Measurements from ENCODE around the gene RTN4RL1. TPM values are rescaled to one million over a fixed set of nuclear protein-coding genes. Genes with fewer than 3 reads are reported as not detected.

RTN4RL1 gene
- total and polyA plus RNA-seq, 9 donors: 0.30 to 4.1 (median 1.6) TPM; not detected in 1

GRCh38 chr17:1961189-1961588 lies 63.9 kb downstream of the RTN4RL1 start:
- TF ChIP-seq CTCF (IDR thresholded peaks at IDR 0.05) (no peak), EP300 (IDR thresholded peaks at IDR 0.05) (no peak), POLR2A (IDR thresholded peaks at IDR 0.05) (no peak)
- intact Hi-C loops (cut with DNase I): no loop called here
- H3K4me1 ChIP-seq (ENCODE audit: insufficient read depth): no peaks in the 10 kb centered on the region
- H3K27ac ChIP-seq: no peak overlapping the region
- no peaks in the 10 kb centered on the region for H3K27me3 ChIP-seq
- no peaks in the 10 kb centered on the region for H3K9me3 ChIP-seq
- H3K4me3 ChIP-seq: no peak overlapping the region
- H3K36me3 ChIP-seq: no peaks in the 10 kb centered on the region
- DNase-seq: no peak
- WGBS, 3 donors: 72 to 78% (median 74%) methylated on average over 14 of the region's 14 CpGs

- intact Hi-C loops (cut with DNase I): no loop called here
- Histone ChIP-seq H3K27ac (no peak overlapping the region), H3K4me3 (no peak overlapping the region)
These were observed 64.6 kb downstream of the RTN4RL1 start for GRCh38 chr17:1960545-1960912.

GRCh38 chr17:1959871-1960544 lies 65.1 kb downstream of the RTN4RL1 start:
- intact Hi-C loops (cut with DNase I): loop anchor here in 1 of 4 donors (10.0 kb wide), 1 partner anchor 55 kb away; no protein-coding TSS in a partner anchor
- Histone ChIP-seq H3K4me3 (no peak overlapping the region), H3K36me3 (no peaks in the 10 kb centered on the region), H3K27ac (no peak overlapping the region), H3K27me3 (no peaks in the 10 kb centered on the region), H3K9me3 (no peaks in the 10 kb centered on the region), H3K4me1 (ENCODE audit: insufficient read depth) (no peaks in the 10 kb centered on the region)
- peak in 4 of 5 donors; percentile 43 to 66 (median 50) for DNase-seq
- TF ChIP-seq CTCF (IDR thresholded peaks at IDR 0.05) (no peak), POLR2A (IDR thresholded peaks at IDR 0.05) (no peak), EP300 (IDR thresholded peaks at IDR 0.05) (no peak)
- 29 to 36% (median 34%) methylated on average over 18 of the region's 18 CpGs for WGBS, 3 donors

More at GRCh38 chr17:1960545-1960912, 64.6 kb downstream of the RTN4RL1 start:
- Histone ChIP-seq H3K9me3 (no peaks in the 10 kb centered on the region), H3K4me1 (ENCODE audit: insufficient read depth) (no peaks in the 10 kb centered on the region), H3K27me3 (no peaks in the 10 kb centered on the region), H3K36me3 (no peaks in the 10 kb centered on the region)
- no peak for TF ChIP-seq POLR2A (IDR thresholded peaks at IDR 0.05)
- TF ChIP-seq EP300 (IDR thresholded peaks at IDR 0.05): no peak
- no peak for TF ChIP-seq CTCF (IDR thresholded peaks at IDR 0.05)
- no peak for DNase-seq
- 5 to 12% (median 8%) methylated on average over 8 of the region's 8 CpGs for WGBS, 3 donors

- Histone ChIP-seq H3K27me3 (no peaks in the 10 kb centered on the region), H3K27ac (no peak overlapping the region), H3K4me1 (ENCODE audit: insufficient read depth) (no peaks in the 10 kb centered on the region), H3K36me3 (no peaks in the 10 kb centered on the region), H3K9me3 (no peaks in the 10 kb centered on the region), H3K4me3 (no peak overlapping the region)
- no peak for TF ChIP-seq EP300 (IDR thresholded peaks at IDR 0.05)
- TF ChIP-seq CTCF (IDR thresholded peaks at IDR 0.05): no peak
- TF ChIP-seq POLR2A (IDR thresholded peaks at IDR 0.05): no peak
- intact Hi-C loops (cut with DNase I): loop anchor here in 1 of 4 donors (10.0 kb wide), 1 partner anchor 56 kb away; no protein-coding TSS in a partner anchor
- DNase-seq: no peak
- WGBS, 3 donors: 78 to 79% (median 78%) methylated on average over 21 of the region's 21 CpGs
These were observed 66.8 kb downstream of the RTN4RL1 start for GRCh38 chr17:1958134-1958881.
